ENCODE results near the gene DCHS1. TPM values are rescaled to one million over a fixed set of nuclear protein-coding genes. Genes with fewer than 3 reads are reported as not detected.

Gene DCHS1
- total RNA-seq, 1 donor from 2014 or later, result 28.0 TPM

DNA sequence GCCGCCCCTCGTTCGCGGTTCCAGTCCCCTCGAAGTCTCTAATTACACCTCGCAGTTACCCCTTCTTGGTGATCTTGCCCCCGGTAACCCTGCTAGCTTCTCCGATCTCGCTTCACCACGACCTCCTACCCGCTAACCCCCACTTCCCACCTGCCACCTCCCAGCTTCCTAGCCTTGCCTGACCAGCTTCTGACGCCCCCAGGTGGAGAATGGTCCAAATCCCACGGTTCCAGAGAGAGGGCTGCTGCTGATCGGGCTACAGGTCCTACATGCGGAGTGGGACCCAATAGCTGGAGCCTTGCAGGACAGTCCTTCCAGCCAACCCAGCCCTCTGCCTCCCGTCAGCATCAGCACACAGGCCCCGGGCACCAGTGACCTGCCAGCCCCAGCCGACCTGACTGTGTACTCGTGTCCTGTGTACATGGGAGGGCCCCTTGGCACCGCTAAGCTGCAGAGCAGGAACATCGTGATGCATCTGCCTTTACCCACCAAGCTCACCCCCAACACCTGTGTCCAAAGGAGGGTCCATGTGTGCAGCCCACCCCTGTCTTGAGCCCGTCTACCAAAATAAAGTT lies 84.1 kb downstream of the DCHS1 start:
- TF ChIP-seq, protein P1, sequence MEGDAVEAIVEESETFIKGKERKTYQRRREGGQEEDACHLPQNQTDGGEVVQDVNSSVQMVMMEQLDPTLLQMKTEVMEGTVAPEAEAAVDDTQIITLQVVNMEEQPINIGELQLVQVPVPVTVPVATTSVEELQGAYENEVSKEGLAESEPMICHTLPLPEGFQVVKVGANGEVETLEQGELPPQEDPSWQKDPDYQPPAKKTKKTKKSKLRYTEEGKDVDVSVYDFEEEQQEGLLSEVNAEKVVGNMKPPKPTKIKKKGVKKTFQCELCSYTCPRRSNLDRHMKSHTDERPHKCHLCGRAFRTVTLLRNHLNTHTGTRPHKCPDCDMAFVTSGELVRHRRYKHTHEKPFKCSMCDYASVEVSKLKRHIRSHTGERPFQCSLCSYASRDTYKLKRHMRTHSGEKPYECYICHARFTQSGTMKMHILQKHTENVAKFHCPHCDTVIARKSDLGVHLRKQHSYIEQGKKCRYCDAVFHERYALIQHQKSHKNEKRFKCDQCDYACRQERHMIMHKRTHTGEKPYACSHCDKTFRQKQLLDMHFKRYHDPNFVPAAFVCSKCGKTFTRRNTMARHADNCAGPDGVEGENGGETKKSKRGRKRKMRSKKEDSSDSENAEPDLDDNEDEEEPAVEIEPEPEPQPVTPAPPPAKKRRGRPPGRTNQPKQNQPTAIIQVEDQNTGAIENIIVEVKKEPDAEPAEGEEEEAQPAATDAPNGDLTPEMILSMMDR (IDR thresholded peaks at IDR 0.05), result no peak
- no peaks in the 10 kb centered on the region for H3K9me3 ChIP-seq
- DNase-seq (no peak), ATAC-seq (no peak)
- H3K36me3 ChIP-seq, result no peaks in the 10 kb centered on the region
- H3K4me1 ChIP-seq, result no peaks in the 10 kb centered on the region
- H3K4me3 ChIP-seq, result no peak overlapping the region
- no peak overlapping the region for H3K27ac ChIP-seq
- H3K27me3 ChIP-seq, result no peaks in the 10 kb centered on the region
- intact Hi-C loops (cut with DNase I), result no loop called here

Other genes with a start within 250 kb of the DCHS1 start
- gene APBB1, start 236.7 kb downstream of the DCHS1 start, total RNA-seq, result 40.9 TPM
- 1.4 TPM for gene HPX, start 214.8 kb downstream of the DCHS1 start, total RNA-seq
- gene TRIM3, start 181.9 kb downstream of the DCHS1 start, total RNA-seq, result 22.0 TPM
- 36.4 TPM for gene ARFIP2, start 174.5 kb downstream of the DCHS1 start, total RNA-seq
- gene TIMM10B, start 174.3 kb downstream of the DCHS1 start, total RNA-seq, result 45.0 TPM
- 14.5 TPM for gene DNHD1, start 158.5 kb downstream of the DCHS1 start, total RNA-seq
- gene RRP8, start 52.2 kb downstream of the DCHS1 start, total RNA-seq, result 17.9 TPM
- gene ILK, start 52.0 kb downstream of the DCHS1 start, total RNA-seq, result 148 TPM
- gene TAF10, start 43.6 kb downstream of the DCHS1 start, total RNA-seq, result 87.8 TPM
- 207 TPM for gene TPP1, start 36.4 kb downstream of the DCHS1 start, total RNA-seq
- gene MRPL17, start 27.5 kb upstream of the DCHS1 start, total RNA-seq, result 35.1 TPM
- 0.14 TPM for gene OR2AG2, start 116.2 kb upstream of the DCHS1 start, total RNA-seq
- gene OR2AG1, start 127.2 kb upstream of the DCHS1 start, total RNA-seq, result not detected
- gene OR6A2, start 143.9 kb upstream of the DCHS1 start, total RNA-seq, result not detected
- not detected for gene OR10A5, start 189.9 kb upstream of the DCHS1 start, total RNA-seq
- gene OR10A2, start 207.2 kb upstream of the DCHS1 start, total RNA-seq, result not detected
- not detected for gene OR10A4, start 220.8 kb upstream of the DCHS1 start, total RNA-seq
- not detected for gene OR2D2, start 236.7 kb upstream of the DCHS1 start, total RNA-seq